CD4-positive, alpha-beta T cell treated with Interleukin-1 beta for 1 hour (primary cell): ENCODE results near the gene KDM5A.
"Not testable (repeated sequence)": the region's sequence is repeated elsewhere in the genome, so short reads cannot be mapped to it uniquely, and the experiment has no call there.

ENCODE experiments used
- DNase-seq, 2 donors: peaks; one replicate each; pipeline ENCODE4 v3.0.0-alpha.2; 2020 to 2022

Gene KDM5A

DNA sequence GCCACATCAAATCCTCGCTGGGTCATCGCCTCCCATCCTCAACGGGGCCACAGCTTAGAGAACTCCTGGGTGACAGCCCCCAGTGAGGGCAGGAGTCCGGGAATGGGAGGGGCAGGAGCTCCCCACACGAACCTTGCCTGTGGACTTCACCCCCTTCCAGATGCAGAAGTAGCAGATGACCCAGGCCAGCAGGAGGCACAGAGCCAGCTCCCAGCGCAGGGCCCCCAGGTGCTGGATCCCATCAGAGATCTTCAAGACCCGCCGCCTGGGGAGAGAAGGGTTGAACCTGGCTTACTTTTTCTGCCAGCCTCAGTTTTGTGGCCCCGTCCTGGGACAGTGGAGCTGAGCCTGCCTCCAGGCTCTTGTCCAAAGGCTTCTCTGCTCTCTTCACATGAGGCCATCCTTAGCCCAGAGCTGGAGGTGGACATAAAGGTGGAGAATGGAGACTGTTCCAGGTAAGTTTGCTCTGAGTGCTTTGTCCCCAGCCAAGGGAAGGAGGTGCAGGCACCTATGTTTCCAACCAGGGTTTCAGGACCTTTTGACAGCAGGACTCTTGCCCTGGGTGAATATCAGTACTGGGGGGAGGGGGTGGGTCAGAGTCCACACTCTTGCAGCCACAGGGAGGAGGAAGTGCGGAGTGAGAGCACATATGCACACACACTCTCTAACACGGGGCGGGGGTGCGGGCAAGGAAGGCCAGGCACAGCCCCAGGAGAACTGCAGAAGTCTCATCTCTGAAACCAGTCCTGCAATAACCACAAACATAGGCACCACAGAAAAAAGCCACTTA lies 151.9 kb downstream of the KDM5A start:
- DNase-seq: no peak

DNA sequence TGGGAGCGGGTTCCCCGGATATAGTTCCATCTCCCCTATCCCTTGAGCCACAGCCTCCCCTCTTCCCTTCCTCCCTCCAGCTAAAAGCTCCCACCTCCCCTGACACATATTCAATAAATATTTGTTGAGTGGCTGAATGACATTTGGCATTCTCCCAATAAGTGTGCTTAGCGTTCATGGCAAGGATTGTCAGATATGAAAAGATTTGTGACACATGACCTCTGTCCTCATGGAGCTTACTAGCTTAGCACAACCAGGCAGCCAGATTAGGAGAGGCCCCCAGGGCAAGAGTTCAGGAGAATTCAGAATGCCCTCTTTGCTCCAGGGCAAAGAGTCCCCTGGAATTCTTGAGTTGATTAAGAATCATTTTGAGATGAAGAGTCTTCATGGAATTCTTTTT lies 152.7 kb downstream of the KDM5A start:
- no peak for DNase-seq

DNA sequence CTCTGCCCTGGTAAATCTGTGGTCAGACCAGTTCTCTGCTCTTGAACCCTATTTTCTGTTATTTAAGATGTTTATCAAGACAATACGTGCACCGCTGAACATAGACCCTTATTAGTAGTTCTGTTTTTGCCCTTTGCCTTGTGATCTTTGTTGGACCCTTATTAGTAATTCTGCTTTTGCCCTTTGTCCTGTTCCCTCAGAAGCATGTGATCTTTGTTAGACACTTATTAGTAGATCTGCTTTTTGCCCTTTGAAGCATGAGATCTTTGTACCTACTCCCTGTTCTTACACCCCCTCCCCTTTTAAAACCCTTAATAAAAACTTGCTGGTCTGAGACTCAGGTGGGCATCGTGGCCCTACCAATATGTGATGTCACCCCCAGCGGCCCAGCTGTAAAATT lies 153.2 kb downstream of the KDM5A start:
- not testable (repeated sequence) for DNase-seq

DNA sequence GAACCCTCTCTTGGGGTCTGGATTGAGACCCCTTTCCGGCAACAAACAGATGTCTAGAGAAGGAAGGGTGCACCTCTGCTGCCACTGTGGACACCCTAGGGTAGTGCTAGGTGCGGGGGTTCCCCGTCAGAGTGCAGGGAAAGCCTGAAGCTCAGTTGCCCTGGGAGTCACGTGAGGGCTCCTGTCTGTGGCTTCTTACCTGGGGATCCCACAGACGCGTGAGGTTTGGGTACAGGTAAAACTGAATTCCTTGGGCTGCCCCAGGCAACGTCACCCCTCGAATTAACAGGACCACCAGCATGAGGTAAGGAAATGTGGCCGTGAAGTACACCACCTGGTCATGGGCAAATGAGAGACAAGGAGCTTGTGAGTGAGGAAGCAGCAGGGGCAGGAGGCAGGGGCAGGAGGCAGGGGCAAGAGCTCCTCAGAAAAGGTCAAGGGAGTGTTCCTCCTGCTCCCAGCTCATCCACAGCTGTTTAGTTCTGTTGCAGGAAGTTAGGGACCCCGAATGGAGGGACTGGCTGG lies 154.2 kb downstream of the KDM5A start:
- DNase-seq: no peak

DNA sequence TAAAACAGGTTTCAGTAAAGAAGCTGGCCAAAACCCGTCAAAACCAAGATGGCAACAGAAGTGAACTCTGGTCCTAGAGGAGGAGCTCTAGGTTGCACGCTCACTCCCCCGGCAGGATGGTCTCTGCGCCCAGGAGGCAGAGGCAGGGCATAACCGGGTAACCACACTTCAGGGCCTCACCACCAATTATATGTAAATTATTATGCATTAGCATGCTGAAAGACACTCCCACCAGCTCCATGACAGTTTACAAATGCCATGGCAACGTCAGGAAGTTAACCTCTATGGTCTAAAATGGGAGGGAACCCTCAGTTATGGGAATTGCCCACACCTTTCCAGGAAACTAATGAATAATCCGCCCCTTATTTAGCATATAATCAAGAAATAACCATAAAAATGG lies 155.1 kb downstream of the KDM5A start:
- no peak for DNase-seq

DNA sequence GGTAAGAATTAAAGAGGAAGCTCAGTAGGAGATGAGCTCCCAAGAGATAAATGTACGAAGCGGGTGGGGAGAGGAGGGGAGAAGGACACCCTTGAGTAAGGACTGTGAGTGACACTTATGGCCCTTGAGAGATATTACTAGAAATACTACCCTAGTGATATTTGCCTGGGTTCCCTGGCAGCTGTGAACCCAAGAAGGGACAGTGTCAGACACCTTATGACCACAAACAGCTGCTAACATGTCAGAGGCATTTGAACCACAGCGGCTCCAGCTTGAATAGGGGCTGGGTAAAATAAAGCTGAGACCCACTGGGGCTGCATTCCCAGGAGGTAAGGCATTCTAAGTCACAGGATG lies 155.5 kb downstream of the KDM5A start:
- no peak for DNase-seq

DNA sequence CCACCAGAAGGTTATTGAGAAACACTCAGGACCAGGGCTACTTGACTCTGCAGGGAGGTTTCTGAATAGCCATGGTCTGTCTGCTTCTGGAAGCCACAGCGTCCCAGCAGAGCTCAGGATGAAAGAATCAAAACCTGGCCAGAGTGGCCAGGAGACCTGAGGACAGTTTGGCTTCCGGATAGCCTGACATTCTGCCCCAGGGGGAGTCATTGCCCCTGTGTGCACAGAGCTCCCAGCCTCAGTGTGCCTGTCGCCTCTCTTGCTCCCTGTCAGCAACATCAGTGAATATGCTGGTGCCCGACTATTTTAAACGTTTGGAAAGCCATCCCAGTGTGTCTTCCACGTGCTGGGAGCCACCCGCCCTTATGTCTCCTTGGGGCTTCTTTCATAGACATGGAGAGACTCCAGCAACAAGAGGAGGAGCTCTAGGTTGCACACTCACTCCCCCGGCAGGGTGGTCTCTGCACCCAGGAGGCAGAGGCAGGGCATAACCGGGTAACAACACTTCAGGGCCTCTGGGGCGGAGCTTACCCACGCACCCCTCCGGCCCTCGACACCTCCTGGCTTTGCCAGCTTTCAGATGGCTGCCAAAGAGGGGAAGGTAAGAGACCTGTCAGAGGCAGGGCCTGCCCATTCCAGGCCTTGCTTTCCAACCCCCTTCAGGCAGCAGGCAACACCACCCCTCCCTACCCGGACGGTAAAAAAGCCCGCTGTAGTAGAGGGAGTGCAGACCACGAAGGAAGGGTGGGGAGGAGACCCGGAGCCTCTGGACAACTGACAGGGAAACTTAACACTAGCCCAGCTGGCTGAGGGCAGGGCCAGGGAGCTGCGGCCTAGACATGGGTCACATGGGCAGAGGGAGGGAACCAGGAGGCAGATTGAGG lies 156.1 kb downstream of the KDM5A start:
- no peak for DNase-seq

DNA sequence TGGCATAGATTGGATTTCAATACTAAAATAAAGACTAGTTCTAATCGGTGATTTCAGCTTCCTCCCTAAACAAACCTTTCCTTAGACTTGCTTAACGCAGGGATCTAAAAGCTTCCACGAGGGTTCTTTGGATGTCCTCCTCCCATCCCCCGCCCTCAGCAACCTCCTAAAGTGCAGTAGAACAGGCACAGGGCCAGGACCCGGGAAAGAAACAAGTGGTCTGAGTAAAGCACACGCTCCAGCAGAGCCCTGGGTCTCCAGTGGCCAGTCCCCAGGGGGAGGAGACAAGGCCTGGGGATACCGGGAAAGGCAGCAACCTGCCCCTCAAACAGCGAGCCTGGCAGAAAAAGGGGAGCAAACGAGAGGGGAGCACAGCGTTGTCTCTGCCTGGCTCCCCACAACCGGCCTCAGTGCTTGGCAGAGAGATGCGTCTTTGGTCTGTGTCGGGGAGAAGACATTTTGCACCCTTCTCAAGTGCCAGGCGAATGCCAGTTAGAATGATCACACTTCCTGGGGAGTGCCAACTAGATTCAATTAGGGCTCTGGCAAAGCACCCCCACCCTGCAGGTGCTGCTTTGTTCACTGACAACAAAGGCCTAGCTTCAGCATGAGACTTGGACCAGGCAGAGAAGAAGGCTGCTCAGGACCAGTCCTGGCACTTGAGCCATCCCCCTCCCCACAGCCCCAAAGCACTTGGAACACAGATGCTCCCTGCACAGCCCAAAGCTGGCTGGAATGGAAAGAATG lies 158.0 kb downstream of the KDM5A start:
- no peak for DNase-seq
